IMR-90 (cell line): Measurements from ENCODE around the gene MPST. TPM values are rescaled to one million over a fixed set of nuclear protein-coding genes. Genes with fewer than 3 reads are reported as not detected.

Experiments used
- ATAC-seq: fragments of 200-7000 bp; cut with Tn5 transposase; 2 replicates; pipeline ENCODE4 v1.9.1; 2020; ENCODE audit warnings: low read depth, mild to moderate bottlenecking, moderate library complexity
- BruUV-seq: library from RNA; stranded (reverse); fragments of 400-500 nt; replicated peaks from 2 replicates; lab custom pipeline; 2021; lab: Mats Ljungman, UMichigan
- CTCF ChIA-PET: fragments of 300-600 bp; formaldehyde crosslinking; extraction: SDS; loops from one replicate; lab custom pipeline; 2021; ENCODE audit warnings: antibody characterized with exemption; lab: Yijun Ruan, JAX
- POLR2A ChIA-PET: fragments of 300-600 bp; sonication (Branson Sonifier 250); formaldehyde crosslinking; loops from one replicate; lab custom pipeline; 2022; ENCODE audit warnings: antibody characterized with exemption; ENCODE audit not compliant: unreplicated experiment; lab: Charles Lee
- DNase-seq: peaks from one replicate; pipeline ENCODE4 v3.0.0; 2013
- H2AFZ ChIP-seq: replicated peaks from 2 replicates; pipeline ENCODE3; 2013; ENCODE audit warnings: low read length, mild to moderate bottlenecking; ENCODE audit not compliant: poor library complexity
- H2AK5ac ChIP-seq: 2 replicates; pipeline ENCODE4 v1.6.1; 2013; ENCODE audit warnings: low read depth, low read length, inconsistent platforms
- H2AK9ac ChIP-seq: replicated peaks from 2 replicates; pipeline ENCODE3; 2013; ENCODE audit warnings: mild to moderate bottlenecking, low read depth, low read length, moderate library complexity; ENCODE audit not compliant: poor library complexity
- H2BK120ac ChIP-seq: 2 replicates; pipeline ENCODE4 v1.6.1; 2013; ENCODE audit warnings: low read depth, low read length, inconsistent platforms
- H2BK15ac ChIP-seq: 3 replicates; pipeline ENCODE4 v1.6.1; 2013; ENCODE audit warnings: low read depth, low read length, inconsistent platforms
- H2BK20ac ChIP-seq: 2 replicates; pipeline ENCODE4 v1.6.1; 2013; ENCODE audit warnings: low read depth, mild to moderate bottlenecking, inconsistent platforms, low read length, moderate library complexity
- H2BK5ac ChIP-seq: 2 replicates; pipeline ENCODE4 v1.6.1; 2013; ENCODE audit warnings: mild to moderate bottlenecking, low read depth, low read length, inconsistent platforms; ENCODE audit not compliant: poor library complexity, severe bottlenecking
- H3K14ac ChIP-seq: replicated peaks from 2 replicates; pipeline ENCODE4 v1.6.1; 2013; ENCODE audit warnings: low read depth, low read length, inconsistent platforms
- H3K18ac ChIP-seq: 2 replicates; pipeline ENCODE4 v1.6.1; 2013; ENCODE audit warnings: low read depth, low read length, control low read depth
- H3K23ac ChIP-seq: 2 replicates; pipeline ENCODE4 v1.6.1; 2013; ENCODE audit warnings: low read depth, low read length, inconsistent platforms
- H3K27ac ChIP-seq: 2 replicates; pipeline ENCODE4 v1.5.1; 2013; ENCODE audit warnings: mild to moderate bottlenecking, control low read depth, low read length; ENCODE audit not compliant: insufficient read depth
- H3K27me3 ChIP-seq: 2 replicates; pipeline ENCODE4 v1.6.1; 2013; ENCODE audit warnings: low read length; ENCODE audit not compliant: control insufficient read depth, insufficient read depth
- H3K36me3 ChIP-seq: 2 replicates; pipeline ENCODE4 v1.6.1; 2013; ENCODE audit warnings: low read length, mixed read lengths; ENCODE audit not compliant: control insufficient read depth, insufficient read depth
- H3K4ac ChIP-seq: 2 replicates; pipeline ENCODE4 v1.6.1; 2013; ENCODE audit warnings: low read depth, low read length, inconsistent platforms
- H3K4me1 ChIP-seq: 2 replicates; pipeline ENCODE4 v1.6.1; 2013; ENCODE audit warnings: low read length, mixed read lengths; ENCODE audit not compliant: control insufficient read depth, insufficient read depth
- H3K4me2 ChIP-seq: 2 replicates; pipeline ENCODE4 v1.6.1; 2013; ENCODE audit warnings: low read depth, mild to moderate bottlenecking, control low read depth, low read length, moderate library complexity
- H3K4me3 ChIP-seq: 2 replicates; pipeline ENCODE4 v1.5.1; 2013; ENCODE audit warnings: low read depth, mild to moderate bottlenecking, control low read depth, low read length, moderate library complexity; ENCODE audit not compliant: insufficient read depth
- H3K56ac ChIP-seq: 2 replicates; pipeline ENCODE4 v1.6.1; 2013; ENCODE audit warnings: low read length, inconsistent platforms; ENCODE audit not compliant: insufficient read depth; ENCODE audit errors: extremely low read depth
- H3K79me1 ChIP-seq, 2 experiments: 2 replicates each; pipeline ENCODE4 v1.6.1; 2013; ENCODE audit warnings: low read length in 2 of 2, inconsistent platforms in 1 of 2, low read depth in 1 of 2
- H3K9ac ChIP-seq: 2 replicates; pipeline ENCODE4 v1.6.1; 2013; ENCODE audit warnings: low read depth, low read length, control low read depth
- H3K9me1 ChIP-seq: 2 replicates; pipeline ENCODE4 v1.6.1; 2013; ENCODE audit warnings: low read length, inconsistent platforms; ENCODE audit not compliant: insufficient read depth
- H3K9me3 ChIP-seq: 2 replicates; pipeline ENCODE4 v1.6.1; 2013; ENCODE audit warnings: low read length; ENCODE audit not compliant: control insufficient read depth, insufficient read depth
- H4K20me1 ChIP-seq: 2 replicates; pipeline ENCODE4 v1.6.1; 2013; ENCODE audit warnings: low read length, inconsistent platforms; ENCODE audit not compliant: insufficient read depth
- H4K5ac ChIP-seq: 2 replicates; pipeline ENCODE4 v1.6.1; 2013; ENCODE audit warnings: mild to moderate bottlenecking, low read depth, low read length, control low read depth
- H4K8ac ChIP-seq, 2 experiments: 2 replicates each; pipeline ENCODE4 v1.6.1; 2013; ENCODE audit warnings: low read depth in 2 of 2, low read length in 2 of 2, control low read depth in 1 of 2, inconsistent platforms in 1 of 2
- H4K91ac ChIP-seq: 2 replicates; pipeline ENCODE4 v1.6.1; 2013; ENCODE audit warnings: low read depth, low read length, inconsistent platforms; ENCODE audit not compliant: insufficient read depth
- BHLHE40 ChIP-seq: fragments of 150-350 bp; IDR thresholded peaks from 2 replicates; pipeline ENCODE4 v1.6.1; 2016; ENCODE audit warnings: mild to moderate bottlenecking, low read depth, low read length
- CEBPB ChIP-seq: IDR thresholded peaks from 2 replicates; pipeline ENCODE4 v1.6.1; 2012; ENCODE audit warnings: low read depth, low read length, improper control_type of control experiment
- CHD1 ChIP-seq: IDR thresholded peaks from 2 replicates; pipeline ENCODE4 v1.6.1; 2012; ENCODE audit warnings: low read depth, low read length, improper control_type of control experiment
- CTCF ChIP-seq: conservative IDR thresholded peaks from 2 replicates; pipeline ENCODE4 v1.5.1; 2012; ENCODE audit warnings: mild to moderate bottlenecking, low read depth, low read length, improper control_type of control experiment
- ELK1 ChIP-seq: fragments of 150-350 bp; IDR thresholded peaks from 2 replicates; pipeline ENCODE4 v1.6.1; 2016; ENCODE audit warnings: low read depth, mild to moderate bottlenecking, low read length, moderate library complexity, borderline replicate concordance
- FOS ChIP-seq: fragments of 150-350 bp; IDR thresholded peaks from 2 replicates; pipeline ENCODE4 v1.6.1; 2016; ENCODE audit warnings: low read depth, low read length
- MAFK ChIP-seq: IDR thresholded peaks from 2 replicates; pipeline ENCODE4 v1.6.1; 2012; ENCODE audit warnings: low read depth, low read length, improper control_type of control experiment
- MAZ ChIP-seq: IDR thresholded peaks from 2 replicates; pipeline ENCODE4 v1.6.1; 2012; ENCODE audit warnings: low read depth, mild to moderate bottlenecking, low read length, improper control_type of control experiment, moderate library complexity, borderline replicate concordance
- MXI1 ChIP-seq: IDR thresholded peaks from 2 replicates; pipeline ENCODE4 v1.6.1; 2012; ENCODE audit warnings: low read depth, mild to moderate bottlenecking, low read length, moderate library complexity, borderline replicate concordance
- NFE2L2 ChIP-seq: fragments of 150-350 bp; IDR thresholded peaks from 2 replicates; pipeline ENCODE4 v1.6.1; 2016; ENCODE audit warnings: low read depth, mild to moderate bottlenecking, low read length
- POLR2A ChIP-seq: IDR thresholded peaks from 2 replicates; pipeline ENCODE4 v1.6.1; 2012; ENCODE audit warnings: mild to moderate bottlenecking, low read depth, low read length
- RAD21 ChIP-seq: IDR thresholded peaks from 2 replicates; pipeline ENCODE4 v1.6.1; 2012; ENCODE audit warnings: low read length, improper control_type of control experiment
- RFX5 ChIP-seq: IDR thresholded peaks from 2 replicates; pipeline ENCODE4 v1.8.0; 2012; ENCODE audit warnings: low read depth, mild to moderate bottlenecking, low read length, moderate library complexity
- USF2 ChIP-seq: fragments of 150-350 bp; IDR thresholded peaks from 2 replicates; pipeline ENCODE4 v1.6.1; 2017; ENCODE audit warnings: mild to moderate bottlenecking, antibody characterized with exemption, low read length, low read depth
- WGBS, 2 experiments: methylation state at CpG; one replicate each; pipeline versions ENCODE4 v1.1.5 to v1.1.7; 2013; ENCODE audit warnings: missing lambda C conversion rate in 2 of 2; ENCODE audit not compliant: insufficient read length in 1 of 2; ENCODE audit errors: extremely low coverage in 2 of 2; 5-methylcytosine and 5-hydroxymethylcytosine counted together
- dilution Hi-C: fragments of 300-500 bp; cut with HindIII; formaldehyde crosslinking; loops from one replicate; pipeline ENCODE4 v1.14.3; 2018; ENCODE audit warnings: low sequenced_read_pairs; ENCODE audit not compliant: unreplicated experiment
- in situ Hi-C: fragments of 300-500 bp; cut with MboI; formaldehyde crosslinking; loops from 3 replicates; pipeline ENCODE4 v1.14.3; 2019; ENCODE audit warnings: low sequenced_read_pairs, inconsistent platforms, mixed read lengths
- intact Hi-C: fragments of 100-400 bp; cut with micrococcal nuclease; formaldehyde crosslinking; loops from 2 replicates; pipeline ENCODE4 v1.10.0; 2022
- polyA plus RNA-seq, 3 experiments: library from polyadenylated mRNA; depleted of rRNA; stranded (reverse); fragments of >200 nt; gene quantifications; 2 replicates each; pipeline ENCODE4 v1.2.3, GENCODE V29; 2012; ENCODE audit warnings: low replicate concordance in 1 of 3
- total RNA-seq: library from RNA; depleted of rRNA; stranded (reverse); fragments of >200 nt; gene quantifications from 2 replicates; pipeline ENCODE4 v1.2.3, GENCODE V29; 2012

The MPST gene
- total and polyA plus RNA-seq, 2 of the 4 experiments (the other 2 are of a cell fraction) = 19.2 to 43.0 TPM

- TF ChIP-seq MXI1 (no peak), RAD21 (no peak)
These were observed 11.9 kb upstream of the MPST start (continued) for GRCh38 chr22:37007651-37008050.

GRCh38 chr22:37008365-37008764, 11.2 kb upstream of the MPST start:
- H3K14ac ChIP-seq = no peak overlapping the region
- H2BK120ac ChIP-seq = no peak overlapping the region
- no peak overlapping the region for H4K91ac ChIP-seq
- no peak overlapping the region for H4K8ac ChIP-seq
- no peak overlapping the region for H2BK15ac ChIP-seq
- no peaks in the 10 kb centered on the region; the same call in 1 of the 2 replicates for H3K36me3 ChIP-seq
- no CpG with 5 or more reads among the region's 2 CpGs for WGBS, 2 experiments
- ChIA-PET CTCF (no interaction called here), POLR2A (no interaction called here)
- intact Hi-C loops = no loop called here
- H3K27me3 ChIP-seq = peaks cover 41% of the 10 kb centered on the region
- no peak for TF ChIP-seq ELK1
- no peak for TF ChIP-seq CTCF
- TF ChIP-seq MAFK = no peak
- no peak for TF ChIP-seq RAD21
- TF ChIP-seq NFE2L2 = no peak
- TF ChIP-seq USF2 = no peak
- TF ChIP-seq BHLHE40 = no peak
- no peak for TF ChIP-seq FOS
- no peak for TF ChIP-seq CEBPB
- no peak for TF ChIP-seq MXI1
- no peak for TF ChIP-seq RFX5
- no peak for TF ChIP-seq MAZ
- TF ChIP-seq POLR2A = no peak
- TF ChIP-seq CHD1 = no peak
- no peak for DNase-seq
- H3K4me3 ChIP-seq = no peak overlapping the region
- no peak overlapping the region for H3K9ac ChIP-seq
- no peak overlapping the region for H3K27ac ChIP-seq
- no peak overlapping the region for H2BK5ac ChIP-seq
- no peak overlapping the region for H2AFZ ChIP-seq
- H4K5ac ChIP-seq = no peak overlapping the region
- no peaks in the 10 kb centered on the region; the same call in 1 of the 2 replicates for H3K9me1 ChIP-seq
- BruUV-seq = no TSS peak
- H3K79me1 ChIP-seq = no peaks in the 10 kb centered on the region; a peak in 1 of 4 replicates
- H3K23ac ChIP-seq = no peak overlapping the region
- no peak overlapping the region for H2BK20ac ChIP-seq
- dilution Hi-C loops = no loop called here
- H3K56ac ChIP-seq = no peak overlapping the region
- H3K18ac ChIP-seq = no peak overlapping the region
- no peaks in the 10 kb centered on the region for H3K4me1 ChIP-seq
- no peak overlapping the region for H3K4me2 ChIP-seq
- in situ Hi-C loops = no loop called here
- H4K20me1 ChIP-seq = peaks cover 8% of the 10 kb centered on the region; the same call in 1 of the 2 replicates
- ATAC-seq = no peak
- no peak overlapping the region for H2AK9ac ChIP-seq
- no peak overlapping the region for H3K4ac ChIP-seq
- H2AK5ac ChIP-seq = no peak overlapping the region
- peaks cover 5% of the 10 kb centered on the region for H3K9me3 ChIP-seq
